Vagina (tissue), 2 donors: ENCODE measurements around the gene NKX6-2. TPM values are rescaled to one million over a fixed set of nuclear protein-coding genes. Genes with fewer than 3 reads are reported as not detected.
"Not testable (repeated sequence)": the region's sequence is repeated elsewhere in the genome, so short reads cannot be mapped to it uniquely, and the experiment has no call there.

Experiments
- DNase-seq, 2 donors: peaks; one replicate each; pipeline ENCODE4 v3.0.0-alpha.2; 2017; ENCODE audit errors: extremely low spot score in 2 of 2
- H3K27ac ChIP-seq: fragments of 200-600 bp; sonication (generic); one replicate; pipeline ENCODE4 v1.5.1; 2019
- H3K27me3 ChIP-seq: fragments of 200-600 bp; sonication (generic); one replicate; pipeline ENCODE4 v1.5.1; 2019
- H3K36me3 ChIP-seq, 2 donors: fragments of 200-600 bp; sonication (generic); one replicate each; pipeline ENCODE4 v1.5.1; 2017 to 2019
- H3K4me1 ChIP-seq: fragments of 200-600 bp; sonication (generic); one replicate; pipeline ENCODE4 v1.5.1; 2019
- H3K4me3 ChIP-seq, 2 donors: fragments of 200-600 bp; sonication (generic); 1 replicate in 1 of 2; 2 replicates in 1 of 2; pipeline ENCODE4 v1.5.1; 2016 to 2019
- H3K9me3 ChIP-seq: fragments of 200-600 bp; sonication (generic); one replicate; pipeline ENCODE4 v1.5.1; 2019
- CTCF ChIP-seq, 3 experiments: fragments of 450-650 bp in 2 of 3; fragments of 200-600 bp in 1 of 3; sonication (generic) in 1 of 3; IDR thresholded peaks; one replicate each; pipeline ENCODE4 v1.5.1; 2017 to 2019; ENCODE audit warnings: antibody characterized with exemption in 3 of 3, mild to moderate bottlenecking in 2 of 3, moderate library complexity in 2 of 3
- POLR2A ChIP-seq, 2 donors: fragments of 450-650 bp; IDR thresholded peaks; one replicate each; pipeline ENCODE4 v1.6.1; 2017; ENCODE audit warnings: antibody characterized with exemption in 2 of 2, mild to moderate bottlenecking in 2 of 2, moderate library complexity in 2 of 2
- POLR2AphosphoS5 ChIP-seq, 2 donors: sonication (generic); formaldehyde crosslinking; IDR thresholded peaks; one replicate each; pipeline ENCODE4 v1.9.0; 2017; ENCODE audit warnings: antibody characterized with exemption in 2 of 2, mild to moderate bottlenecking in 2 of 2, low read depth in 1 of 2; ENCODE audit not compliant: insufficient read depth in 1 of 2
- intact Hi-C: fragments of 100-400 bp; cut with DNase I; formaldehyde crosslinking; loops from one replicate; pipeline ENCODE4 v1.15.1; 2023
- total RNA-seq: library from RNA; depleted of rRNA; stranded (reverse); fragments of >200 nt; gene quantifications from one replicate; pipeline ENCODE4 v1.2.3, GENCODE V29; 2016

The NKX6-2 gene
- total RNA-seq, 1 donor from 2014 or later, result 0.49 TPM

GRCh38 chr10:132802694-132803320 lies 16.9 kb upstream of the NKX6-2 start:
- Histone ChIP-seq H3K9me3 (no peaks in the 10 kb centered on the region), H3K4me3 (no peak overlapping the region), H3K27ac (no peak overlapping the region), H3K27me3 (no peaks in the 10 kb centered on the region), H3K4me1 (no peaks in the 10 kb centered on the region), H3K36me3 (no peaks in the 10 kb centered on the region)
- DNase-seq, result no peak
- no peak for TF ChIP-seq CTCF (IDR thresholded peaks at IDR 0.05)
- no peak for TF ChIP-seq POLR2AphosphoS5 (IDR thresholded peaks at IDR 0.05; ENCODE audit: insufficient read depth in 1 of 2, low read depth in 1 of 2)
- TF ChIP-seq POLR2A (IDR thresholded peaks at IDR 0.05), result no peak
- intact Hi-C loops, result no loop called here

GRCh38 chr10:132802048-132802447 lies 16.1 kb upstream of the NKX6-2 start:
- no peak for DNase-seq
- no peaks in the 10 kb centered on the region for H3K9me3 ChIP-seq
- no peak overlapping the region for H3K27ac ChIP-seq
- intact Hi-C loops, result no loop called here
- H3K4me1 ChIP-seq, result no peaks in the 10 kb centered on the region
- no peaks in the 10 kb centered on the region for H3K27me3 ChIP-seq
- TF ChIP-seq POLR2AphosphoS5 (IDR thresholded peaks at IDR 0.05; ENCODE audit: insufficient read depth in 1 of 2, low read depth in 1 of 2) (no peak), POLR2A (IDR thresholded peaks at IDR 0.05) (no peak), CTCF (IDR thresholded peaks at IDR 0.05) (no peak)
- H3K4me3 ChIP-seq, result no peak overlapping the region
- no peaks in the 10 kb centered on the region for H3K36me3 ChIP-seq

GRCh38 chr10:132799865-132800264 lies 13.9 kb upstream of the NKX6-2 start:
- no peaks in the 10 kb centered on the region for H3K9me3 ChIP-seq
- no peak overlapping the region for H3K4me3 ChIP-seq
- no peak overlapping the region for H3K27ac ChIP-seq
- H3K4me1 ChIP-seq, result no peaks in the 10 kb centered on the region
- no peaks in the 10 kb centered on the region for H3K27me3 ChIP-seq
- intact Hi-C loops, result no loop called here
- TF ChIP-seq POLR2AphosphoS5 (IDR thresholded peaks at IDR 0.05; ENCODE audit: insufficient read depth in 1 of 2, low read depth in 1 of 2) (no peak), CTCF (IDR thresholded peaks at IDR 0.05) (no peak), POLR2A (IDR thresholded peaks at IDR 0.05) (no peak)
- no peak for DNase-seq
- H3K36me3 ChIP-seq, result no peaks in the 10 kb centered on the region

GRCh38 chr10:132798876-132799275 lies 12.9 kb upstream of the NKX6-2 start:
- H3K36me3 ChIP-seq, result no peaks in the 10 kb centered on the region
- no peaks in the 10 kb centered on the region for H3K27me3 ChIP-seq
- no peak for TF ChIP-seq POLR2AphosphoS5 (IDR thresholded peaks at IDR 0.05; ENCODE audit: insufficient read depth in 1 of 2, low read depth in 1 of 2)
- TF ChIP-seq POLR2A (IDR thresholded peaks at IDR 0.05), result no peak
- TF ChIP-seq CTCF (IDR thresholded peaks at IDR 0.05), result no peak
- H3K4me3 ChIP-seq, result no peak overlapping the region
- intact Hi-C loops, result no loop called here
- DNase-seq, result no peak
- H3K9me3 ChIP-seq, result no peaks in the 10 kb centered on the region
- no peak overlapping the region for H3K27ac ChIP-seq
- no peaks in the 10 kb centered on the region for H3K4me1 ChIP-seq

- H3K27me3 ChIP-seq, result no peaks in the 10 kb centered on the region
- no peak overlapping the region for H3K4me3 ChIP-seq
- H3K36me3 ChIP-seq, result no peaks in the 10 kb centered on the region
- intact Hi-C loops, result no loop called here
- no peak for DNase-seq
- H3K27ac ChIP-seq, result no peak overlapping the region
- H3K9me3 ChIP-seq, result no peaks in the 10 kb centered on the region
- TF ChIP-seq POLR2AphosphoS5 (IDR thresholded peaks at IDR 0.05; ENCODE audit: insufficient read depth in 1 of 2, low read depth in 1 of 2) (no peak), POLR2A (IDR thresholded peaks at IDR 0.05) (no peak), CTCF (IDR thresholded peaks at IDR 0.05) (no peak)
- H3K4me1 ChIP-seq, result no peaks in the 10 kb centered on the region
Measured at GRCh38 chr10:132798403-132798802, 12.5 kb upstream of the NKX6-2 start.

GRCh38 chr10:132797986-132798385 lies 12.0 kb upstream of the NKX6-2 start:
- DNase-seq, H3K4me3 ChIP-seq, H3K27me3 ChIP-seq, H3K27ac ChIP-seq, H3K36me3 ChIP-seq, H3K9me3 ChIP-seq, H3K4me1 ChIP-seq, intact Hi-C loops: not testable (repeated sequence)
